ENCODE data around the gene NDFIP1. TPM values are rescaled to one million over a fixed set of nuclear protein-coding genes. Genes with fewer than 3 reads are reported as not detected.

NDFIP1 gene
- total RNA-seq, 1 experiment from 2014 or later: 40.9 TPM

GRCh38 chr5:142115937-142116614 is 7.5 kb downstream of the NDFIP1 start:
- in situ Hi-C loops (cut with HindIII; ENCODE audit: low pct_unique_long_range_greater_than_20kb, low sequenced_read_pairs): no loop called here
- BruUV-seq (replicated peaks): no TSS peak
- intact Hi-C loops (cut with micrococcal nuclease; ENCODE audit: unreplicated experiment): no loop called here
- CTCF ChIA-PET: interaction anchor here (0.7 kb wide), 1 partner anchor 1150 kb away, joined by 3 read pairs; no protein-coding TSS in a partner anchor
- H3K4me1 ChIP-seq (ENCODE audit: control insufficient read depth, insufficient read depth, low read length): peaks cover 3% of the 10 kb centered on the region; the same call in 1 of the 2 replicates
- DNase-seq (ENCODE audit: low read depth, low spot score): no peak
- POLR2A ChIA-PET: no interaction called here
- H3K4me3 ChIP-seq (ENCODE audit: low read depth in 2 of 2, low read length in 2 of 2): no peak overlapping the region
- TF ChIP-seq REST (IDR thresholded peaks at IDR 0.05; ENCODE audit: insufficient read depth in 1 of 2, low read depth in 2 of 2, low read length in 1 of 2): no peak
- TF ChIP-seq POLR2AphosphoS5 (IDR thresholded peaks at IDR 0.05; ENCODE audit: low read depth, low read length): no peak
- no peak for TF ChIP-seq CTCF (IDR thresholded peaks at IDR 0.05)
- no peak for TF ChIP-seq SIN3A (IDR thresholded peaks at IDR 0.05; ENCODE audit: borderline replicate concordance, insufficient read depth, low read depth, low read length)
- no peak for TF ChIP-seq TCF7L2 (IDR thresholded peaks at IDR 0.05; ENCODE audit: low read depth, low read length)
- H3K27ac ChIP-seq (ENCODE audit: low read length): no peak overlapping the region
- H3K9me3 ChIP-seq (ENCODE audit: control insufficient read depth, insufficient read depth, low read depth, low read length): no peaks in the 10 kb centered on the region
- no peaks in the 10 kb centered on the region for H3K36me3 ChIP-seq (ENCODE audit: control insufficient read depth, insufficient read depth, low read length)
- H3K27me3 ChIP-seq (ENCODE audit: control insufficient read depth, insufficient read depth, low read length): no peaks in the 10 kb centered on the region
- no peak for ATAC-seq

GRCh38 chr5:142117579-142118151 is 9.1 kb downstream of the NDFIP1 start:
- H3K9me3 ChIP-seq (ENCODE audit: control insufficient read depth, insufficient read depth, low read depth, low read length): no peaks in the 10 kb centered on the region
- no peaks in the 10 kb centered on the region for H3K27me3 ChIP-seq (ENCODE audit: control insufficient read depth, insufficient read depth, low read length)
- ChIA-PET CTCF (no interaction called here), POLR2A (interaction anchor here (0.6 kb wide), 1 partner anchor 73 kb away, joined by 4 read pairs; no protein-coding TSS in a partner anchor)
- in situ Hi-C loops (cut with HindIII; ENCODE audit: low pct_unique_long_range_greater_than_20kb, low sequenced_read_pairs) (no loop called here), intact Hi-C loops (cut with micrococcal nuclease; ENCODE audit: unreplicated experiment) (no loop called here)
- H3K4me1 ChIP-seq (ENCODE audit: control insufficient read depth, insufficient read depth, low read length): no peaks in the 10 kb centered on the region
- H3K36me3 ChIP-seq (ENCODE audit: control insufficient read depth, insufficient read depth, low read length): no peaks in the 10 kb centered on the region
- no peak overlapping the region for H3K4me3 ChIP-seq (ENCODE audit: low read depth in 2 of 2, low read length in 2 of 2)
- ATAC-seq: no peak
- DNase-seq (ENCODE audit: low read depth, low spot score): no peak
- H3K27ac ChIP-seq (ENCODE audit: low read length): no peak overlapping the region
- TF ChIP-seq POLR2AphosphoS5 (IDR thresholded peaks at IDR 0.05; ENCODE audit: low read depth, low read length) (no peak), SIN3A (IDR thresholded peaks at IDR 0.05; ENCODE audit: borderline replicate concordance, insufficient read depth, low read depth, low read length) (no peak), CTCF (IDR thresholded peaks at IDR 0.05) (no peak), REST (IDR thresholded peaks at IDR 0.05; ENCODE audit: insufficient read depth in 1 of 2, low read depth in 2 of 2, low read length in 1 of 2) (no peak), TCF7L2 (IDR thresholded peaks at IDR 0.05; ENCODE audit: low read depth, low read length) (no peak)
- BruUV-seq (replicated peaks): no TSS peak
